ENCODE data around the gene BGLAP.
A peak's percentile ranks its signal among the peaks of the same experiment; 100 is the strongest.

The BGLAP gene

DNA sequence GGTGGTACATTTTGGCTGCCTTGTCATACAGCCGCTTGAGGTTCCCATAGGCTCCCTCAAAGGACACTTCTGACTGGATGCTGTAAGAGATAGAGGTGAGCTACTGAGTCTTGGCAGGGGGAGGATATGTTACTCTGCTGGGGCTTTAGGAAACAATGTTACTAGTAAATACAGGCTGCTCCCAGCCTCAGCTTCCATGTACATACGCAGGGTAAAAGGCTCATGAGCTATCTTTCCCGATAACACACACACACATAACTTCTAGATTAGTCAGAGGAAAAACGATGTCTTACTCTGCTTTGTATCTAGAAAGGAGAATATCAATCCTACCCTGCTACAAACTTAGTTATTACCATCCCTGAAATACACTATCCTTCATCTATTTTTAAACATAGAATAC, 26.4 kb downstream of the BGLAP start:
- DNase-seq (ENCODE audit: extremely low read depth, low read depth), result no peak
- TF ChIP-seq, protein P1, sequence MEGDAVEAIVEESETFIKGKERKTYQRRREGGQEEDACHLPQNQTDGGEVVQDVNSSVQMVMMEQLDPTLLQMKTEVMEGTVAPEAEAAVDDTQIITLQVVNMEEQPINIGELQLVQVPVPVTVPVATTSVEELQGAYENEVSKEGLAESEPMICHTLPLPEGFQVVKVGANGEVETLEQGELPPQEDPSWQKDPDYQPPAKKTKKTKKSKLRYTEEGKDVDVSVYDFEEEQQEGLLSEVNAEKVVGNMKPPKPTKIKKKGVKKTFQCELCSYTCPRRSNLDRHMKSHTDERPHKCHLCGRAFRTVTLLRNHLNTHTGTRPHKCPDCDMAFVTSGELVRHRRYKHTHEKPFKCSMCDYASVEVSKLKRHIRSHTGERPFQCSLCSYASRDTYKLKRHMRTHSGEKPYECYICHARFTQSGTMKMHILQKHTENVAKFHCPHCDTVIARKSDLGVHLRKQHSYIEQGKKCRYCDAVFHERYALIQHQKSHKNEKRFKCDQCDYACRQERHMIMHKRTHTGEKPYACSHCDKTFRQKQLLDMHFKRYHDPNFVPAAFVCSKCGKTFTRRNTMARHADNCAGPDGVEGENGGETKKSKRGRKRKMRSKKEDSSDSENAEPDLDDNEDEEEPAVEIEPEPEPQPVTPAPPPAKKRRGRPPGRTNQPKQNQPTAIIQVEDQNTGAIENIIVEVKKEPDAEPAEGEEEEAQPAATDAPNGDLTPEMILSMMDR (IDR thresholded peaks at IDR 0.05; ENCODE audit: low read depth, low read length, missing control alignments), result no peak
- no peak overlapping the region for H3K4me3 ChIP-seq (replicated peaks; ENCODE audit: low read depth, low read length)

GRCh38 chr1:156270314-156270713, 28.3 kb downstream of the BGLAP start:
- no peak overlapping the region for H3K4me3 ChIP-seq (replicated peaks; ENCODE audit: low read depth, low read length)
- TF ChIP-seq, protein P1 (IDR thresholded peaks at IDR 0.05; ENCODE audit: low read depth, low read length, missing control alignments), result no peak
- DNase-seq (ENCODE audit: extremely low read depth, low read depth), result no peak

DNA sequence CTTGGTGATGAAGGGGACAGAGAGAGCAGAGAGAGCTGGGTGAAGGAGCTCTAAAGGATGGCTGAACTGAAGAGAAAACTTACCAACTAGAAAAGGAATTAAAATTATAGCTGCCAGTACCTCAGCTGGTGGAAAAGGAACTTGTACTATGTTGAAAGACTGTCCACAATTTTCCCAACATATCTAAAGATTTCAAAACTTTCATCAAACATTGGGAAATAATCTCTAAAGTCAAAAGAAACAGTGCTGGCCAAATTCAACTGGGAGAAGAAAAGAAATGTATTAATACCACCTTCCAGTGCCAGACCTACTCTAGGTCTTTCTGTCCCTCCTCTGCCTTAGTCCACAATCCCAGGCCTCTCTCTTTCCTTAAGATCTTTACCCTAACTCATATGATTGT, 34.5 kb downstream of the BGLAP start:
- no peak for DNase-seq (ENCODE audit: extremely low read depth, low read depth)
- TF ChIP-seq, protein P1 (IDR thresholded peaks at IDR 0.05; ENCODE audit: low read depth, low read length, missing control alignments), result no peak

DNA sequence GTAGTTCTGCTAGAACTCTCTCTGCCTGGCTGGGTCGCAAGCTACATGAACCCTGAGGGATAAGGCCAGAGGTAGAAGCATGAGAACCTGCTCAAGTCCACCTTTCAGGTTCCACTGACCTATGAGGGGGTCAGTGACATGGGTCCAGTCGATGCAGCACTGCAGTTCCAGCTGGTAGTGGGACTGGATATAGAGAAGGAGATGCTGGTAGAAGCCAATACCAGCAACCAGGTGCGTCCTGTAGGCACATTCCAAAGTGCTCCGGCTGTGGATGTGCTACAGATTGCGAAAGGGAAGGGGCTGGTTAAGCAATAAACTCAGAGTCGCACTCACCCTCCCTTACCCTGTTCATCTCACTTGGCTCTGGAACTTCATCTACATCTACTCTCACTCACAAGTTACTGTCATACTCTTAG, 35.0 kb downstream of the BGLAP start:
- TF ChIP-seq, protein P1 (IDR thresholded peaks at IDR 0.05; ENCODE audit: low read depth, low read length, missing control alignments), result no peak
- H3K4me3 ChIP-seq (replicated peaks; ENCODE audit: low read depth, low read length), result no peak overlapping the region
- DNase-seq (ENCODE audit: extremely low read depth, low read depth), result no peak

More for the DNA sequence above, 34.5 kb downstream of the BGLAP start:
- H3K4me3 ChIP-seq (replicated peaks; ENCODE audit: low read depth, low read length), result no peak overlapping the region

DNA sequence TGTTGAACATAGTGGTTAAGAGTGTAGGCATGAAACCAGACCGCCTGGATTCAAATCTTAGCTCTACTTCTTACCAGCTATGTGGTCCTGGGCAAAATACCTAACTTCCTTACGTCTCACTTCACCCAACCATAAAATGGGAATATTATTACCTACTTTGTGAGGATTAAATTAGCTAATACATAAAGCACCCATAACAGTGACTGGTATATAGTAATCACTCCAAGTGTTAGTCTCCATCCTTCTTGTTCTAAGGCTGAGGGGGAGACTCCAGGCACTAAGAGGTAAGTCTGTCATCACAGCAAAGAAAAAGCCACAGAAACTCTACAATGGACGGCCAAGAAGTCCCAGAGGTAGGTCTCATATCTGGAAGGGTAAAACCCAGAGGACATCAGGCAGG, 37.9 kb downstream of the BGLAP start:
- TF ChIP-seq, protein P1 (IDR thresholded peaks at IDR 0.05; ENCODE audit: low read depth, low read length, missing control alignments), result no peak
- no peak overlapping the region for H3K4me3 ChIP-seq (replicated peaks; ENCODE audit: low read depth, low read length)
- DNase-seq (ENCODE audit: extremely low read depth, low read depth), result no peak

- no peak for DNase-seq (ENCODE audit: extremely low read depth, low read depth)
- peak overlapping the region; percentile 77 for H3K4me3 ChIP-seq (replicated peaks; ENCODE audit: low read depth, low read length)
- TF ChIP-seq, protein P1 (IDR thresholded peaks at IDR 0.05; ENCODE audit: low read depth, low read length, missing control alignments), result no peak
Observed at GRCh38 chr1:156281281-156281680, 39.3 kb downstream of the BGLAP start.
